GM12878 (cell line): ENCODE results near the gene FGFRL1. TPM values are rescaled to one million over a fixed set of nuclear protein-coding genes. Genes with fewer than 3 reads are reported as not detected.
"Not testable (repeated sequence)": the region's sequence is repeated elsewhere in the genome, so short reads cannot be mapped to it uniquely, and the experiment has no call there.

ENCODE experiments used
- ATAC-seq: fragments of 200-7000 bp; cut with Tn5 transposase; 3 replicates; pipeline ENCODE4 v1.9.1; 2020; ENCODE audit warnings: mild to moderate bottlenecking, moderate library complexity
- BruUV-seq: library from RNA; stranded (reverse); fragments of 400-500 nt; replicated peaks from 2 replicates; lab custom pipeline; 2021; lab: Mats Ljungman, UMichigan
- CTCF ChIA-PET: fragments of 300-600 bp; sonication (Branson Sonifier 250); formaldehyde crosslinking; extraction: SDS; loops from one replicate; lab custom pipeline; 2021; ENCODE audit warnings: inconsistent platforms; lab: Yijun Ruan, JAX
- POLR2A ChIA-PET: fragments of 350-600 bp; formaldehyde crosslinking; extraction: SDS; loops from one replicate; lab custom pipeline; 2021; ENCODE audit warnings: inconsistent platforms; lab: Charles Lee
- RAD21 ChIA-PET: fragments of 300-600 bp; sonication (Branson Sonifier 250); formaldehyde crosslinking; loops from one replicate; lab custom pipeline; 2023; ENCODE audit warnings: antibody characterized with exemption; ENCODE audit not compliant: unreplicated experiment; lab: Charles Lee
- SMC1A ChIA-PET: fragments of 300-600 bp; sonication (Branson Sonifier 250); formaldehyde crosslinking; loops from one replicate; lab custom pipeline; 2023; ENCODE audit not compliant: unreplicated experiment, uncharacterized antibody; lab: Charles Lee
- DNase-seq: peaks from one replicate; pipeline ENCODE4 v3.0.0-alpha.2; 2011; ENCODE audit warnings: low read depth, low spot score
- FAIRE-seq: peaks from 3 replicates; lab custom pipeline; 2011; peaks lifted over from hg19 to GRCh38; lab: Jason Lieb, UNC
- H2AFZ ChIP-seq: 2 replicates; pipeline ENCODE4 v1.6.0; 2011; ENCODE audit warnings: low read depth, low read length, control low read depth; ENCODE audit not compliant: control insufficient read depth
- H3K27ac ChIP-seq: 2 replicates; pipeline ENCODE4 v1.5.1; 2011; ENCODE audit warnings: control low read depth; ENCODE audit not compliant: control insufficient read depth, insufficient read depth
- H3K27me3 ChIP-seq, 2 experiments: replicated peaks in 1 of 2; 2 replicates each; pipeline versions ENCODE4 v1.6.0 to v1.6.1; 2011; ENCODE audit warnings: low read length in 1 of 2; ENCODE audit not compliant: control insufficient read depth in 2 of 2, insufficient read depth in 2 of 2
- H3K36me3 ChIP-seq, 2 experiments: 2 replicates each; pipeline ENCODE4 v1.5.1; 2011; ENCODE audit warnings: low read length in 1 of 2; ENCODE audit not compliant: control insufficient read depth in 2 of 2, insufficient read depth in 2 of 2
- H3K4me1 ChIP-seq: 2 replicates; pipeline ENCODE4 v1.6.1; 2011; ENCODE audit warnings: mild to moderate bottlenecking, low read length, moderate library complexity, mixed read lengths; ENCODE audit not compliant: control insufficient read depth, insufficient read depth
- H3K4me2 ChIP-seq: 2 replicates; pipeline ENCODE4 v1.6.0; 2011; ENCODE audit warnings: control low read depth; ENCODE audit not compliant: control insufficient read depth, insufficient read depth
- H3K4me3 ChIP-seq: fragments of 200-600 bp; sonication (generic); 2 replicates; pipeline ENCODE4 v1.5.1; 2016
- H3K79me2 ChIP-seq: 2 replicates; pipeline ENCODE4 v1.6.0; 2011; ENCODE audit warnings: low read length; ENCODE audit not compliant: control insufficient read depth, insufficient read depth
- H3K9ac ChIP-seq: 2 replicates; pipeline ENCODE4 v1.8.0; 2011; ENCODE audit warnings: low read length, control low read depth, mixed read lengths; ENCODE audit not compliant: control insufficient read depth, insufficient read depth
- H3K9me3 ChIP-seq: replicated peaks from 3 replicates; pipeline ENCODE4 v1.5.1; 2011; ENCODE audit warnings: mild to moderate bottlenecking, low read length; ENCODE audit not compliant: control insufficient read depth, insufficient read depth
- H4K20me1 ChIP-seq: 2 replicates; pipeline ENCODE4 v1.6.0; 2011; ENCODE audit not compliant: control insufficient read depth, insufficient read depth
- BHLHE40 ChIP-seq, 2 experiments: fragments of 450-650 bp in 1 of 2; IDR thresholded peaks; 2 replicates each; pipeline ENCODE4 v1.6.1; 2011 to 2017; ENCODE audit warnings: low read depth in 2 of 2, borderline replicate concordance in 1 of 2, improper control_type of control experiment in 1 of 2, low read length in 1 of 2, mild to moderate bottlenecking in 1 of 2
- BMI1 ChIP-seq: fragments of 450-650 bp; IDR thresholded peaks from 2 replicates; pipeline ENCODE4 v1.6.1; 2016; ENCODE audit warnings: mild to moderate bottlenecking, moderate library complexity, borderline replicate concordance
- CREB1 ChIP-seq: IDR thresholded peaks from 2 replicates; pipeline ENCODE4 v1.6.1; 2012; ENCODE audit warnings: low read depth, mild to moderate bottlenecking, inconsistent platforms
- EED ChIP-seq: sonication (generic); IDR thresholded peaks from 2 replicates; pipeline ENCODE4 v1.6.1; 2016; ENCODE audit warnings: antibody characterized with exemption, low read depth
- GATAD2B ChIP-seq: fragments of 450-650 bp; conservative IDR thresholded peaks from 2 replicates; pipeline ENCODE4 v1.6.1; 2017; ENCODE audit warnings: low read depth, mild to moderate bottlenecking, moderate library complexity
- KAT2A ChIP-seq: conservative IDR thresholded peaks from 2 replicates; pipeline ENCODE4 v1.6.1; 2011; ENCODE audit warnings: low read depth, low read length; ENCODE audit not compliant: control insufficient read depth
- MTA2 ChIP-seq: fragments of 450-650 bp; IDR thresholded peaks from 2 replicates; pipeline ENCODE4 v1.6.1; 2016; ENCODE audit warnings: low read depth, mild to moderate bottlenecking, moderate library complexity
- POLR2AphosphoS5 ChIP-seq: IDR thresholded peaks from 2 replicates; pipeline ENCODE4 v1.6.1; 2011; ENCODE audit warnings: mild to moderate bottlenecking, low read length, inconsistent platforms
- STAT1 ChIP-seq: fragments of 450-650 bp; conservative IDR thresholded peaks from 2 replicates; pipeline ENCODE4 v1.6.1; 2014; ENCODE audit warnings: antibody characterized with exemption, mild to moderate bottlenecking
- ZNF274 ChIP-seq: IDR thresholded peaks from one replicate; pipeline ENCODE4 v1.8.0; 2011; ENCODE audit not compliant: insufficient read length, insufficient read depth
- ZSCAN29 ChIP-seq: fragments of 450-650 bp; IDR thresholded peaks from 2 replicates; pipeline ENCODE4 v1.6.1; 2017; ENCODE audit warnings: mild to moderate bottlenecking, moderate library complexity
- WGBS: methylation state at CpG from one replicate; pipeline ENCODE4 v1.1.6; 2016; ENCODE audit warnings: low lambda C conversion rate; ENCODE audit not compliant: insufficient replicate concordance, insufficient coverage; ENCODE audit errors: missing lambda C conversion rate; 5-methylcytosine and 5-hydroxymethylcytosine counted together
- in situ Hi-C: fragments of 300-500 bp; cut with MboI; formaldehyde crosslinking; loops from 9 replicates; pipeline ENCODE4 v1.14.3; 2018; ENCODE audit warnings: mixed read lengths
- intact Hi-C: fragments of 100-400 bp; cut with micrococcal nuclease; formaldehyde crosslinking; loops from one replicate; pipeline ENCODE4 v1.14.2; 2022; ENCODE audit not compliant: unreplicated experiment
- polyA plus RNA-seq, 11 experiments: library from polyadenylated mRNA; depleted of rRNA in 4 of 11; unstranded in 6 of 11; stranded (reverse) in 5 of 11; fragments of >200 nt; fragmentation: Nextera tagmentation in 4 of 11; fragmentation: Illumina TruSeq in 1 of 11; extraction: Ambion mirVana in 4 of 11; extraction: Trizol in 1 of 11; gene quantifications; 1 replicate in 1 of 11; 2 replicates in 10 of 11; pipeline versions ENCODE4 v1.2.1 to v1.2.3, GENCODE V29; 2011 to 2016; ENCODE audit warnings: inconsistent platforms in 2 of 11, missing spikeins in 2 of 11, low read depth in 1 of 11
- total RNA-seq, 4 experiments: library from RNA; depleted of rRNA in 3 of 4; stranded (reverse); fragments of >200 nt in 3 of 4; fragmentation: Illumina TruSeq in 1 of 4; extraction: Trizol in 1 of 4; gene quantifications; 2 replicates each; pipeline versions ENCODE4 v1.2.1 to v1.2.3, GENCODE V29; 2013 to 2021
- TF ChIP-seq, protein P1 (sequence below): fragments of 450-650 bp; conservative IDR thresholded peaks from 2 replicates; pipeline ENCODE4 v1.6.1; 2017; ENCODE audit warnings: mild to moderate bottlenecking, moderate library complexity

FGFRL1 gene
- total and polyA plus RNA-seq, 10 of the 15 experiments (the other 5 are each of a cell fraction or from before 2014, with no cell fraction given) = 0.02 to 1.5 (median 0.29) TPM; not detected in 2

DNA sequence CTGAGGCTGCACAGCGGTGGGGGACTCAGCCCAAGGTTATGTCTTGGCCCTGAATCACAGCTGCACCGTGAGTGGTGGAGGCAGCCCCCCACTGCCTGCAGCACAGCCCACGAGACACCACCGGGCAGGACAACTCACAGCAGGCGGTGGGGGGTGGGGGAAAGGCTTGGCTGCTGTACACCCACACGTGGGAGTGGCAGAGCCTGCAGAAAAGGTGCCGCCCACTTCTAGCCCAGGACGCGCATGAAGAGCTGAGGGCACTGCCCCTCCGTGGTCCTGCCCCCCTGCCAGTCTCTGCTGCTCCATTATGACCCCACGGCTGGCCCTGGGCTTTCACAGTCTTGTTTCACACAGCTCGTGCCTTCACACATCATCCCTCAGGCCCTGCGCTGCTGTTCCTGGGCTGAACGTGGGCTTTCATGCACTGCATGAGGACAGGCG, 40.8 kb downstream of the FGFRL1 start (continued):
- TF ChIP-seq GATAD2B = no peak

DNA sequence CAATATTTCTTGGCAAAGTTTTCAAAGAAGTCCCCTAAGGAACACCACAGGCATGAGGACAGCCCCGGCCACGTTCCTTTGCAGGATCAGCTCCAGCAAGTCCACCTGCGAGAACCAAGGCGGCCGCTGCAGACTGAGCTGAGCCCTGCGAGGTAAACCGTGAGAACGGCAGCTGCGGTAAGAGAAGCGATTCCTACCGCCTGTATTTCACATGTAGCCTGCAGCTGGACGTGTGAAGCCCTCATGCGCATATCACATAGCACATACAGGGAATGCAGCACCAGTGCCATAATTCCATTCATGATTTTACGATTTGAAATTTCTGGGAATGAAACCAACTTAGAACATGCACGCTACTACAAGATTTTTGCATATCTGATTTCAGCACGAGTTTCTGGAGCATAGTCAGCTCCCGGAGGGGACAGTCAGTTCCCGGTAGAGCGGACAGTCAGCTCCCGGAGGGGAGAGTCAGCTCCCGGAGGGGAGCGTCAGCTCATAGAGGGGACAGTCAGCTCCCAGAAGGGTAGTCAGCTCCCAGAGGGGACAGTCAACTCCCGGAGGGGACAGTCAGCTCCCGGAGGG, 41.7 kb downstream of the FGFRL1 start:
- no peaks in the 10 kb centered on the region for H3K79me2 ChIP-seq
- no peak overlapping the region for H3K27ac ChIP-seq
- H3K9ac ChIP-seq = no peak overlapping the region
- in situ Hi-C loops (no loop called here), intact Hi-C loops (no loop called here)
- H3K4me1 ChIP-seq = no peaks in the 10 kb centered on the region
- no peaks in the 10 kb centered on the region for H3K36me3 ChIP-seq
- CTCF ChIA-PET = no interaction called here
- no peak overlapping the region for H2AFZ ChIP-seq
- no peaks in the 10 kb centered on the region; the same call in 2 of the 3 replicates for H3K9me3 ChIP-seq
- H4K20me1 ChIP-seq = no peaks in the 10 kb centered on the region
- peaks cover 0 to 2% of the 10 kb centered on the region in 2 experiments; a peak in 2 of 4 replicates for H3K27me3 ChIP-seq
- H3K4me2 ChIP-seq = no peak overlapping the region
- FAIRE-seq (no peak), DNase-seq (no peak), ATAC-seq (no peak)
- no peak for TF ChIP-seq CREB1
- TF ChIP-seq POLR2AphosphoS5 = no peak
- TF ChIP-seq, protein P1, sequence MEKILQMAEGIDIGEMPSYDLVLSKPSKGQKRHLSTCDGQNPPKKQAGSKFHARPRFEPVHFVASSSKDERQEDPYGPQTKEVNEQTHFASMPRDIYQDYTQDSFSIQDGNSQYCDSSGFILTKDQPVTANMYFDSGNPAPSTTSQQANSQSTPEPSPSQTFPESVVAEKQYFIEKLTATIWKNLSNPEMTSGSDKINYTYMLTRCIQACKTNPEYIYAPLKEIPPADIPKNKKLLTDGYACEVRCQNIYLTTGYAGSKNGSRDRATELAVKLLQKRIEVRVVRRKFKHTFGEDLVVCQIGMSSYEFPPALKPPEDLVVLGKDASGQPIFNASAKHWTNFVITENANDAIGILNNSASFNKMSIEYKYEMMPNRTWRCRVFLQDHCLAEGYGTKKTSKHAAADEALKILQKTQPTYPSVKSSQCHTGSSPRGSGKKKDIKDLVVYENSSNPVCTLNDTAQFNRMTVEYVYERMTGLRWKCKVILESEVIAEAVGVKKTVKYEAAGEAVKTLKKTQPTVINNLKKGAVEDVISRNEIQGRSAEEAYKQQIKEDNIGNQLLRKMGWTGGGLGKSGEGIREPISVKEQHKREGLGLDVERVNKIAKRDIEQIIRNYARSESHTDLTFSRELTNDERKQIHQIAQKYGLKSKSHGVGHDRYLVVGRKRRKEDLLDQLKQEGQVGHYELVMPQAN = no peak
- no peak for TF ChIP-seq KAT2A
- TF ChIP-seq BMI1 = no peak
- TF ChIP-seq ZNF274 = no peak
- no peak for TF ChIP-seq EED
- no peak for TF ChIP-seq BHLHE40 (IDR thresholded peaks at IDR 0.05; ENCODE audit: borderline replicate concordance in 1 of 2, low read depth in 2 of 2, low read length in 1 of 2)
- no peak for TF ChIP-seq ZSCAN29
- no peak for TF ChIP-seq STAT1
- no peak for TF ChIP-seq MTA2
- 54% methylated on average over 22 of the region's 24 CpGs for WGBS
- H3K4me3 ChIP-seq = no peak overlapping the region
- no TSS peak for BruUV-seq
- RAD21 ChIA-PET = no interaction called here
- POLR2A ChIA-PET = no interaction called here
- SMC1A ChIA-PET = no interaction called here

DNA sequence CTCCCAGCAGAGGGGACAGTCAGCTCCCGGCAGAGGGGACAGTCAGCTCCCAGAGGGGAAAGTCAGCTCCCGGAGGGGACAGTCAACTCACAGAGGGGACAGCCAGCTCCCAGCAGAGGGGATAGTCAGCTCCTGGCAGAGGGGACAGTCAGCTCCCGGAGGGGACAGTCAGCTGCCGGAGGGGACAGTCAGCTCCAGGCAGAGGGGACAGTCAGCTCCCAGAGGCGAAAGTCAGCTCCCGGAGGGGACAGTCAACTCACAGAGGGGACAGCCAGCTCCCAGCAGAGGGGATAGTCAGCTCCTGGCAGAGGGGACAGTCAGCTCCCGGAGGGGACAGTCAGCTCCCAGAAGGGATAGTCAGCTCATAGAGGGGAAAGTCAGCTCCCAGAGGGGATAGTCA, 42.5 kb downstream of the FGFRL1 start:
- BruUV-seq, RAD21 ChIA-PET: not testable (repeated sequence)
- 57% methylated on average over 7 of the region's 7 CpGs for WGBS

More for the DNA sequence above, 42.5 kb downstream of the FGFRL1 start:
- ATAC-seq, POLR2A ChIA-PET, H3K9ac ChIP-seq, intact Hi-C loops, CTCF ChIA-PET, H3K9me3 ChIP-seq, H3K4me1 ChIP-seq, H3K27me3 ChIP-seq, H2AFZ ChIP-seq, H3K4me2 ChIP-seq, H3K79me2 ChIP-seq, in situ Hi-C loops, H3K27ac ChIP-seq, H4K20me1 ChIP-seq, FAIRE-seq, H3K36me3 ChIP-seq, DNase-seq, H3K4me3 ChIP-seq: not testable (repeated sequence)
- SMC1A ChIA-PET = interaction anchor here (0.6 kb wide), 1 partner anchor 10 kb away, joined by 4 read pairs; no protein-coding TSS in a partner anchor
